Dendritic cell treated with granulocyte-macrophage colony-stimulating factor and Interleukin-4, amounts not matched to agents 40 ng/mL and 50 ng/mL, for 4 days (primary cell): ENCODE results near the gene CDKN2B-AS1.

Experiments
- H3K27ac Mint-ChIP-seq: one replicate; pipeline ENCODE4 v1.8.0; 2022; ENCODE audit warnings: mild to moderate bottlenecking, mixed read lengths
- H3K27me3 Mint-ChIP-seq: one replicate; pipeline ENCODE4 v1.8.0; 2022; ENCODE audit warnings: mild to moderate bottlenecking, mixed read lengths
- H3K36me3 Mint-ChIP-seq: one replicate; pipeline ENCODE4 v1.8.0; 2022; ENCODE audit warnings: low read depth, mixed read lengths
- H3K4me1 Mint-ChIP-seq: one replicate; pipeline ENCODE4 v1.8.0; 2022; ENCODE audit warnings: low read depth, mixed read lengths
- H3K4me3 Mint-ChIP-seq: one replicate; pipeline ENCODE4 v1.8.0; 2022; ENCODE audit warnings: mild to moderate bottlenecking, moderate library complexity, mixed read lengths
- H3K9me3 Mint-ChIP-seq: one replicate; pipeline ENCODE4 v1.8.0; 2022; ENCODE audit warnings: mixed read lengths
- intact Hi-C: fragments of 100-400 bp; cut with micrococcal nuclease; formaldehyde crosslinking; loops from one replicate; pipeline ENCODE4 v1.15.0; 2022

Gene CDKN2B-AS1

DNA sequence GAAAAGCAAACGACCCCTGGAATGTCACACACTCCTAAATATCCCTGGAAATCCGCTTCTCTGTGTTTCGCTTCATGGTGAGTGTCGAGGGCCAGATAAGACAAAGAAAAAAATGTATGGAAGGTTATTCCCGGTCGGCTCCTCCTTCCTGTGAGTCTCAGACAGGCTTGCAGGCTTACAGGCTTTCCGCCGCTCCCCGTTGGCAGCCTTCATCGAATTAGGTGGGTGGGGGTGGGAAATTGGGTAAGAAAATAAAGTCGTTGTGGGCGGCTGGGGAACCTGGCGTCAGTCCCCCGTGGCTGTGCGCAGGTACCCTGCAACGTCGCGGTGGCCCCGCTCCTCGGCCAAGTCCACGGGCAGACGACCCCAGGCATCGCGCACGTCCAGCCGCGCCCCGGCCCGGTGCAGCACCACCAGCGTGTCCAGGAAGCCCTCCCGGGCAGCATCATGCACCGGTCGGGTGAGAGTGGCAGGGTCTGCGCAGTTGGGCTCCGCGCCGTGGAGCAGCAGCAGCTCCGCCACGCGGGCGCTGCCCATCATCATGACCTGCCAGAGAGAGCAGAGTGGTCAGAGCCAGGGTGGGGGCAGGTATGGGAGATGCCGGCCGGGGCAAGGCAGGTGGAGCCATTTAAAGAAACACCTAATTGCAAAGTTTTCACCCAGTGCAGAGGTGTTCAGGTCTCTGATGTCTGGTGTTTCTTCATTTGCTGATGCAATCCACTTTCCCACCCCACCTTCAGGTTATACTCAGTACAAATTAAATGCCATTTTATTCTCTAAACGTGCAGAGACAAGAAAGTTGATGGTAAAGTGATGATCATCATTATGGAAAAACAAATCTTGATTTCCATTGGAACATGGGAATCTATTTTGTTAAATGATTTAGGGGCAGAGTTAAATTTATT, 11.4 kb downstream of the CDKN2B-AS1 start:
- Mint-ChIP-seq H3K4me3 (peak overlapping the region; percentile 25), H3K4me1 (peaks cover 39% of the 10 kb centered on the region), H3K27ac (no peak overlapping the region), H3K36me3 (peaks cover 6% of the 10 kb centered on the region), H3K9me3 (no peaks in the 10 kb centered on the region), H3K27me3 (peaks cover 58% of the 10 kb centered on the region)
- intact Hi-C loops: loop anchor here (5.0 to 10.0 kb wide), 3 partner anchors 34 to 239 kb away; no protein-coding TSS in a partner anchor

DNA sequence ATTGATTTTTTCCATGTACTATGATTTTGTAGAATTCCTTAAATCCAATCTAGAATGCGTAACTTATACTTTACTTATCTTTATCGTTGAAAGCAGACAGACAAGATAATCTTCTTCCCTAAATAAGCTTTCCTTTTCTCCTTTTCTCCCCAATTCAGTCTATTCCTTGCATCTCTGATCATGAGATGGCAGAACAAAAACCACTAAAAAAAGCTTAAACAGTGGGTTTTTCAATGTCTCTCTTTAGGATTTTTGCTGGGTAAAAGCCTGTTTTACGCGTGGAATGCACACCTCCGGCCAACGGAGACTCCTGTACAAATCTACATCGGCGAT, 13.8 kb downstream of the CDKN2B-AS1 start:
- H3K9me3 Mint-ChIP-seq: no peaks in the 10 kb centered on the region
- peaks cover 6% of the 10 kb centered on the region for H3K36me3 Mint-ChIP-seq
- H3K27me3 Mint-ChIP-seq: peaks cover 65% of the 10 kb centered on the region
- H3K27ac Mint-ChIP-seq: peak overlapping the region; percentile 81
- peak overlapping the region; percentile 93 for H3K4me3 Mint-ChIP-seq
- intact Hi-C loops: loop anchor here (2.0 to 10.0 kb wide), 4 partner anchors 36 to 236 kb away; no protein-coding TSS in a partner anchor
- H3K4me1 Mint-ChIP-seq: peaks cover 40% of the 10 kb centered on the region

DNA sequence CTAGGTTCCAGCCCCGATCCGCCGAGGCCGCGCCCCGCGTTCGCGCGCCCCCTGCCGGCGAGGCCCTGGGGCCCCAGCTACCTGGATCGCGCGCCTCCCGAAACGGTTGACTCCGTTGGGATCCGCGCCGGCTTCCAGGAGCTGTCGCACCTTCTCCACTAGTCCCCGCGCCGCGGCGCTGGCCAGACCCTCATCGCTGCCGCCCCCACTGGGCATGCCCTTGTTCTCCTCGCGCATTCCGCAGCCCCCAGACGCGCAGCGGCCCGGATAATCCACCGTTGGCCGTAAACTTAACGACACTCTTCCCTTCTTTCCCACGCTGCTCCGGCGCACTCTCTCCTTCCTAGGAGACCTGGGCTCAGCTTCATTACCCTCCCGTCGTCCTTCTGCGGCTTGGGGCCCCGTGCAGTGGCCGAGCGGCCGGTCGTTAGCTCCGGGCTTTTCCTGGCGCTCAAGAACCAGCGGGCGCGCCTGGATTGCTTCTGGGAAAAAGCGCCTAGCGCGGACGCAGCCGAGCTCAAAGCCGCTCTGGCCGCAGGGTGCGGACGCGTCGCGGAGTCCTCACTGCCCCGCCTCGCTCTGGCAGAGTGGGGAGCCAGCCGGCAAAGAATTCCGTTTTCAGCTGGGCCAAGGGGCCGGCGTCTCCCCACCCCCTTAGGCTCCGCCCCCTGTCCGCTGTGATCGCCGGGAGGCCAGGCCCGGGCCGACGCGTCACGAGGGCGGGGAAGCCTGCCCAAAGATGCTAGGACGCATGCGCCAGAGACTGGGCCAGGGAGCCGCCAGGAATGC, 14.3 kb downstream of the CDKN2B-AS1 start, which contains the start of gene CDKN2B:
Gene CDKN2B, minus strand, starts transcription at position 589 of the 789 bp plus-strand sequence. Its CDS starts 352 bp downstream, at position 237.
- peaks cover 40% of the 10 kb centered on the region for H3K4me1 Mint-ChIP-seq
- H3K4me3 Mint-ChIP-seq: peak within 1 kb of the TSS; percentile 93
- intact Hi-C loops: loop anchor here (1.0 to 10.0 kb wide), 5 partner anchors 14 to 236 kb away; no protein-coding TSS in a partner anchor
- H3K36me3 Mint-ChIP-seq: peaks cover 6% of the 10 kb centered on the region
- H3K9me3 Mint-ChIP-seq: no peaks in the 10 kb centered on the region
- peak within 1 kb of the TSS; percentile 81 for H3K27ac Mint-ChIP-seq
- peaks cover 65% of the 10 kb centered on the region for H3K27me3 Mint-ChIP-seq

DNA sequence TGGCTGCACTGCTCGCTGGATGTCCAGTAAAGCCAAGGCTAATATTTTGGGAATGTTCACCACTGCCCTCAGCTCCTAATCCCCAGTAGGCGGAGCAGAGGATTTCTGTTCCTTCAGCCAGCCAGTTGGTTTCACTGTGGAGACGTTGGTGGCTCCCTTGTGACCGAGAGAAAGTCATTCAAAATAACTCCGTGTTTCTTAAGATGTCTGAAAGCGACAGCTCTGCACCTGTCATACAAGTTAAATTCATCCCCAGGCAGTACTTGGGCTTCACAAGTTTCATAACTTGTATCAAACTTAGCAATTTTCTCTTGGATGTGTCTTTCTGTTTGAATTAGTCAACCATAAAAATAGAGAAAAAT, 14.9 kb downstream of the CDKN2B-AS1 start:
- Mint-ChIP-seq H3K4me1 (peaks cover 40% of the 10 kb centered on the region), H3K27ac (peak overlapping the region; percentile 81), H3K4me3 (peak overlapping the region; percentile 93), H3K9me3 (no peaks in the 10 kb centered on the region), H3K36me3 (peaks cover 6% of the 10 kb centered on the region), H3K27me3 (peaks cover 61% of the 10 kb centered on the region)
- intact Hi-C loops: loop anchor here (1.0 to 10.0 kb wide), 5 partner anchors 14 to 235 kb away; no protein-coding TSS in a partner anchor

DNA sequence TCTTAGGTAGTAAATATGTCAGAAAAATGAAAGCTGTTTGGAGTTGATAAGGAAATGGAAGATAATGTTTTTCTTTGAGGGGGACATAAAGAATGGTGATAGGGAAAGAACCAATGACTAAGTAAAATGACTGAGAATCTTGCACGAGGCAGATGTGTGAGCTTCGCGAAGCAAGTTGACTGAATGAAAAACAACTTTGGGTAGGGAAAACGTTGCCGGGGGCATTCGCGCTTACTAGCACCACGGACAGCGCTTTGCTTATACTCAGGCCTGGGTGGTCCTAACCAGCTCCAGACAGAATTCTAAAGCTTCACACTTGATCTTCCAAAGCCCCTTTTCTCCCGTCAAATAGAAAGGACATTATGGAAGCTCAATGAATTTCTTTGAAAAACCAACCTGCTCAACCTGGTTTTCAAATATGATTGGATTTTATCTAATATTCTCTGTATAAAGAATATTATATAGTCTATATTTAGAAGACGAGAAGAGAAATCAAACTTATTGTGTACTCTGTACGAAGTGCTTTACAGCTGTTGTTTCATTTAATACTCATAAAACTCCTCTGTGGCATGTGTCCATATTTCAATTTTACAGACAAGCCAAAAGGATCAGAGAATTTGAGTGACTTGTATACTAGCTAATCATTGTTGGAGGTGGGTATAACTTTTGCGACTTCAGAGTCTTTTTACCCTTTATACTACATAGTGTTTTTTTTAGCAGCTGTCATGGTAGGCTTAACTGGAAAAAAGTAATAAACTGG, 16.5 kb downstream of the CDKN2B-AS1 start:
- peaks cover 45% of the 10 kb centered on the region for H3K27me3 Mint-ChIP-seq
- peaks cover 25% of the 10 kb centered on the region for H3K4me1 Mint-ChIP-seq
- peaks cover 6% of the 10 kb centered on the region for H3K36me3 Mint-ChIP-seq
- H3K4me3 Mint-ChIP-seq: no peak overlapping the region
- no peak overlapping the region for H3K27ac Mint-ChIP-seq
- intact Hi-C loops: no loop called here
- no peaks in the 10 kb centered on the region for H3K9me3 Mint-ChIP-seq

DNA sequence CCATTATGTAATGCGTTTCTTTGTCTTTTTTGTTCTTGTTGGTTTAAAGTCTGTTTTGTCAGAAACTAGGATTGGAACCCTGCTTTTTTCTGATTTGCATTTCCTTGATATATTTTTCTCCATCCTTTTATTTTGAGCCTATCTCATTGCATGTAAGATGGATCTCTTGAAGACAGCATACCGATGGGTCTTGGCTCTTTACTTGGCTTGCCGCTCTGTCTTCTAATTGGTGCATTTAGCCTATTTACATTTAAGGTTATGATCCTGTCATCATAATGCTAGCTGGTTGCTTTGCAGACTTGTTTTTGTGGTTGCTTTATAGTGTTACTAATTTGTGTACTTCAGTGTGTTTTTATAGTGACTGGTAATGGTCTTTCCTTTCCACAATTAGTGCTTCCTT, 27.8 kb downstream of the CDKN2B-AS1 start:
- Mint-ChIP-seq H3K27ac (no peak overlapping the region), H3K4me3 (no peak overlapping the region), H3K9me3 (peaks cover 5% of the 10 kb centered on the region), H3K27me3 (peaks cover 46% of the 10 kb centered on the region), H3K36me3 (no peaks in the 10 kb centered on the region), H3K4me1 (no peaks in the 10 kb centered on the region)
- intact Hi-C loops: no loop called here

DNA sequence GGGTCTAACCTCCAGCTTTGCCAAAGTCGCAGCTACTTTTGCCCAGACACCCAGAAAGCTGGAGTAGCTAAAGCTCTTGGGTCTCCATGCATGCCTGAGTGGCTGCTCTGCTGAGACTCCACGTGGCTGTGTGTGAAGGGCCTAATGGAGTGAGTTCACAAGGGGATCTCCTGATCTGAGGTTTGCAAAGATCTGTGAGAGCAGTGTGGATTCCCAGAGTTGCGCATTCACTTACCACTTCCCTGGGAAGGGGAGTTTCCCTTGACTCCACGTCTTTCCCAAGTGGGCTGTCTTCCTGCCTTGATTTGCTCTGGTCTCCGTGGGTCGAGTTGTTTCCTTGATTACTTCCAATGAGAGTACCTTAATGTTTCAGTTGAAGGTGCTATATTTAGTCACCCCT, 32.1 kb downstream of the CDKN2B-AS1 start:
- H3K27ac Mint-ChIP-seq: no peak overlapping the region

DNA sequence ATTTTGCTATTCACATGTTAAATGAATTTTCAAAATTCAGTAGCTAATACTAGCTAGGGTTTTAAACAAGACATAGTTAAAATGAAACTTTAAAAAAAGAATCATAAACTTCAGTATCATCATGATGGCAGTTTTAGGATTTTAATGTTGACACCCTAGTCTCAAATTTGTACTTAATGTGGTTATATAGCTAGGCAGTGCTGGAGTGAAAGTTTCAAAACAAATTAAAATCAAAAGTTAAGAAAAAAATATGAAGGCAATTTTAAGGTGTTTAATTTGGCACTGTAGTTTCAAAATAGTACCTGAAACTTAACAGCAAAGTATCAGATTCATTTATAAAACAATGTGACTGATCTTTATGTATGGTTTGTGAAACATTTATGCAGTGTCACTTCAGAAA, 33.8 kb downstream of the CDKN2B-AS1 start:
- Mint-ChIP-seq H3K9me3 (no peaks in the 10 kb centered on the region), H3K4me1 (peaks cover 18% of the 10 kb centered on the region), H3K36me3 (no peaks in the 10 kb centered on the region), H3K27me3 (peaks cover 12% of the 10 kb centered on the region), H3K27ac (no peak overlapping the region), H3K4me3 (no peak overlapping the region)
- intact Hi-C loops: no loop called here

More for the DNA sequence above, 32.1 kb downstream of the CDKN2B-AS1 start:
- peaks cover 12% of the 10 kb centered on the region for H3K4me1 Mint-ChIP-seq
- no peaks in the 10 kb centered on the region for H3K36me3 Mint-ChIP-seq
- H3K27me3 Mint-ChIP-seq: peaks cover 26% of the 10 kb centered on the region
- no peaks in the 10 kb centered on the region for H3K9me3 Mint-ChIP-seq
- H3K4me3 Mint-ChIP-seq: no peak overlapping the region
- intact Hi-C loops: no loop called here

DNA sequence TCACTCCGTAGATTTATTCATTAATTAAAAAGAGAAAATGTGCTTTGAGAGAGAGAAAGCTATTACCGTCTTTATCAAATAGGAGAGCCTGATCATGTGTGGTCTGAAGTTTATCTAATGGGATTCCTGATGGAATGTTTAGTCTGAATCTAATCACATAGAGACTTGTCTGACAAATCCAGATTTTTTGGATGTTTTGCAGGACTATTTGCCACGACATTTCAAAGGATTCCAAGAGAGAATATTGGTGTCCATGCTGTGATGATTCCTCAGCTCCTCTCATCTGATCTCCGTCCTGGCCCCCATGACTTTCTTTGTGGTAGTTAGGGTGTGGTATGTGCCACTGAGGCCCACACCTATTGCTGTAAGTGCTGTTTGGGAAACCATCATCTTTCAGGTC, 34.6 kb downstream of the CDKN2B-AS1 start:
- no peaks in the 10 kb centered on the region for H3K9me3 Mint-ChIP-seq
- H3K4me3 Mint-ChIP-seq: no peak overlapping the region
- H3K27me3 Mint-ChIP-seq: peaks cover 9% of the 10 kb centered on the region
- no peak overlapping the region for H3K27ac Mint-ChIP-seq
- H3K4me1 Mint-ChIP-seq: peaks cover 18% of the 10 kb centered on the region
- intact Hi-C loops: no loop called here
- no peaks in the 10 kb centered on the region for H3K36me3 Mint-ChIP-seq

DNA sequence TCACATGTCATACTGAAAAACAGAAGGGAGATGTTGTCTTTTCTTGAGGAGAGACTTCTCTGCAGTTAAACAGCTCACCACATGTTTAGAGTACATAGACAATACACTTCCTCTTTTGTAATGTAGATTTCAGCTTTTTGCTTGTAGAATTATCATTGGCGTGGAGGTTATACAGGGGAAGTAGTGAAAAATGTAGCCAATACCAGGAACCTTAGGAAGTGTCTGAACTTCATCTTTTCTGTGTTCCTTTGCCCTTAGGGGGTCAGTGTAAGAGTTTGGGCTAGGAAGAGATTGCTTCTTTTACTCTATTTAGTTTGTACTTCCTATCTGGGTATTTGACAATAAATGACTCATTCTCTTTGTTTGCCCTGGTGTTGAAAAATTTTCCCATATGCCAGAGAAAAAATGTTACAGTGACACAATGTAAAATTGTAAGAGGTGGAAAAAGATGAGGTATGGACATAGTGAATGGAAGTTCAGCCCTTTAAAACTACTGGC, 35.6 kb downstream of the CDKN2B-AS1 start:
- H3K4me1 Mint-ChIP-seq: peaks cover 21% of the 10 kb centered on the region
- peak overlapping the region; percentile 15 for H3K27ac Mint-ChIP-seq
- H3K36me3 Mint-ChIP-seq: no peaks in the 10 kb centered on the region
- no peaks in the 10 kb centered on the region for H3K9me3 Mint-ChIP-seq
- peaks cover 4% of the 10 kb centered on the region for H3K27me3 Mint-ChIP-seq
- H3K4me3 Mint-ChIP-seq: no peak overlapping the region
- intact Hi-C loops: loop anchor here (10.0 kb wide), 2 partner anchors 135 to 425 kb away; no protein-coding TSS in a partner anchor

DNA sequence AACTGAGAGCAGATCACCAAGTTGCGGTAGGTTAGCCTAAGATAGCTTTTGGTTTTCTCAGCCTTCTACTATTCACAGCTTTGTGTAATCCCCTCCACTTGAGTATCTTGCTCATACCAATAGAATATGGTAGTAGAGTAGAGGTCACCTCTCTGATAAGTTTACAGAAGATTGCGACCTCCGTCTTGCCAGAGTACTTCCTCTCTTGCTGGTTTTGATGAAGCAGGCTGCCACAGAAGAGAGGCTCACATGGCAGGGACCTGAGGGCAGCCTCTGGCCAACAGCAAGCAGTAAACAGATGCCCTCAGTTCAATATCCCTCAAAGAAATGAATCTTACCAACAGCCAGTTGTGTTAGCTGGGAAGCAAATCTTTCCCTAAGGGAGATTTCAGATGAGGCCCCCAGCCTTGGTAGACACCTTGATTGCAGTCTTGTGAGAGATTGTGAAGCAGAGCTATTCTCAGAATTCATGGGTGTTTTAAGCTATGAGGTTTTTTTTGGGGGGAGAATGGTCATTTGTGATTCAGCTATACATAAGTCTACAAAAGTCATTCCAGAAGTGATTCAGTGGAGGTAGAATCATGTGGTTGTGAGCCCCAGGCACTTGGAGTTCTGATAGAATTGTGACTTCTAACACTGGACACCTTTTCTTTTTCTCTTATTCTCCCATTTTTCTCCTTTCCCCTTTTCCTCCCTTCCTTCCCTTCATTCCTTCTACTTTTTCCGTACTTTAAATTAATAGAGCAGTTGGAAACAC, 37.2 kb downstream of the CDKN2B-AS1 start:
- H3K4me3 Mint-ChIP-seq: no peak overlapping the region
- no peaks in the 10 kb centered on the region for H3K9me3 Mint-ChIP-seq
- no peaks in the 10 kb centered on the region for H3K36me3 Mint-ChIP-seq
- peaks cover 2% of the 10 kb centered on the region for H3K27me3 Mint-ChIP-seq
- peaks cover 24% of the 10 kb centered on the region for H3K4me1 Mint-ChIP-seq
- intact Hi-C loops: loop anchor here (10.0 kb wide), 2 partner anchors 133 to 423 kb away; no protein-coding TSS in a partner anchor
- H3K27ac Mint-ChIP-seq: no peak overlapping the region

DNA sequence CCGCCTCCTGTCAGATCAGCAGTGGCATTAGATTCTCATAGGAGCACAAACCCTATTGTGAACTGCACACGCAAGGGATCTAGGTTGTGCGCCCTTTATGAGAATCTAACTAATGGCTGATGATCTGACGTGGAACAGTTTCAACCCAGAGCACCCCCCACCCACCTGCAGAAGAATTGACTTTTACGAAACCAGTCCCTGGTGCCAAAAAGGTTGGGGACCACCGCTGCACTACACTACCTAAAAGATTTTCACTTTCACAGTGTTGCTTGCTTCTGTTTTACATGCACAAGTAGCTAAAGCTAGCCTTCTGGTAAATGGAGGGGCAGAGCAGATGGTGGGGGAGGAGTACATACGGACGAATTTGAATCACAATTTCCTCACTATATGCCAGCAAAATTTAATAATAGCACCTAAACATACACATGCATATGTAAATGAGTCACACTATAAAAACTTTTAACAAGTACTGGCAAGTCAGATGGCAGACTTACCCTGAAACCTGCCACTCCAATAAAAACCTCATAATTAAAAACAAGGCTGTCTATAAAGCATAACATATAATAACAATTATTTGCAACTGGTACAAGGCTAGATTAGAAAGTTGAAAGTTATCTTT, 38.5 kb downstream of the CDKN2B-AS1 start:
- H3K9me3 Mint-ChIP-seq: no peaks in the 10 kb centered on the region
- peaks cover 24% of the 10 kb centered on the region for H3K4me1 Mint-ChIP-seq
- H3K27me3 Mint-ChIP-seq: no peaks in the 10 kb centered on the region
- no peak overlapping the region for H3K27ac Mint-ChIP-seq
- no peaks in the 10 kb centered on the region for H3K36me3 Mint-ChIP-seq
- intact Hi-C loops: loop anchor here (10.0 kb wide), 2 partner anchors 132 to 422 kb away; no protein-coding TSS in a partner anchor
- no peak overlapping the region for H3K4me3 Mint-ChIP-seq
